ENCODE results near the gene OXCT2.

DNA sequence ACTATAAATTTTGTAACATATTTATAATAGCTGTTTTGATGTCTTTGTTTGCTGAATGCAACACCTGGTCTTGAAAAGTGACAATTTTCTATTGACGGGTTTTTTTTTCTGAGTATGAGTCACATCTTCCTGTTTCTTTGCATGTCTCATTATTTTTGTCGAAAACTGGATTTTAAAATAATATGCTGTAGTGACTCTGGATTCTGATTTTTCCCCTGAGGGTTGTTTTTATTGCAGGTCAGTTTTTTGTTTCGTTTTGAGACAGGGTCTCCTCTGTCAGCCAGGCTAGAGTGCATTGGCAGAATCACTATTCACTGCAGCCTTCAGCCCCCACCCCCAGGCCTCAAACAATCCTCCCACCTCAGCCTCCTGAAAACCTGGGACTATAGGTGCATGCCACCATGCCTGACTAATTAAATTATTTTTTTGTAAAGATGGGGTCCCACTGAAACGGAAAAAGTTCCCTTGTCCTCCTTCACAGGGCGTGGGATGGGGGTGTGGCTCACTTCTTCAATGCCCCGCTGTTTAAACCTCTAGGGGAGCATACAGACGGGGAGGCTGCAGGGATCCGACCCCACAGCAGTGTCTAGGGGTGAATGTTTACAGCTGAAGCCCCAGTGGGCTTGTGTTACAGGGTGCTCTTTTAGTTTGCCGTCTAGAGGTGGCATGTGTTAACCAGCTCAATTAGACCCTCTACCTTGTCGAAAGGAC lies 43.8 kb downstream of the OXCT2 start:
- TF ChIP-seq, protein P1, sequence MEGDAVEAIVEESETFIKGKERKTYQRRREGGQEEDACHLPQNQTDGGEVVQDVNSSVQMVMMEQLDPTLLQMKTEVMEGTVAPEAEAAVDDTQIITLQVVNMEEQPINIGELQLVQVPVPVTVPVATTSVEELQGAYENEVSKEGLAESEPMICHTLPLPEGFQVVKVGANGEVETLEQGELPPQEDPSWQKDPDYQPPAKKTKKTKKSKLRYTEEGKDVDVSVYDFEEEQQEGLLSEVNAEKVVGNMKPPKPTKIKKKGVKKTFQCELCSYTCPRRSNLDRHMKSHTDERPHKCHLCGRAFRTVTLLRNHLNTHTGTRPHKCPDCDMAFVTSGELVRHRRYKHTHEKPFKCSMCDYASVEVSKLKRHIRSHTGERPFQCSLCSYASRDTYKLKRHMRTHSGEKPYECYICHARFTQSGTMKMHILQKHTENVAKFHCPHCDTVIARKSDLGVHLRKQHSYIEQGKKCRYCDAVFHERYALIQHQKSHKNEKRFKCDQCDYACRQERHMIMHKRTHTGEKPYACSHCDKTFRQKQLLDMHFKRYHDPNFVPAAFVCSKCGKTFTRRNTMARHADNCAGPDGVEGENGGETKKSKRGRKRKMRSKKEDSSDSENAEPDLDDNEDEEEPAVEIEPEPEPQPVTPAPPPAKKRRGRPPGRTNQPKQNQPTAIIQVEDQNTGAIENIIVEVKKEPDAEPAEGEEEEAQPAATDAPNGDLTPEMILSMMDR (IDR thresholded peaks at IDR 0.05): no peak
- TF ChIP-seq NFIC (IDR thresholded peaks at IDR 0.05; ENCODE audit: borderline replicate concordance) (no peak), JUND (IDR thresholded peaks at IDR 0.05) (no peak), TEAD4 (IDR thresholded peaks at IDR 0.05; ENCODE audit: borderline replicate concordance, insufficient read depth) (no peak), CHD2 (IDR thresholded peaks at IDR 0.05; ENCODE audit: low read length, partially characterized antibody) (no peak), RCOR1 (IDR thresholded peaks at IDR 0.05; ENCODE audit: low read length) (no peak), TCF12 (IDR thresholded peaks at IDR 0.05) (no peak), NRF1 (IDR thresholded peaks at IDR 0.05; ENCODE audit: low read depth, low read length) (no peak), POLR2AphosphoS5 (IDR thresholded peaks at IDR 0.05; ENCODE audit: low read depth, low read length) (no peak)
- TF ChIP-seq, protein P2, sequence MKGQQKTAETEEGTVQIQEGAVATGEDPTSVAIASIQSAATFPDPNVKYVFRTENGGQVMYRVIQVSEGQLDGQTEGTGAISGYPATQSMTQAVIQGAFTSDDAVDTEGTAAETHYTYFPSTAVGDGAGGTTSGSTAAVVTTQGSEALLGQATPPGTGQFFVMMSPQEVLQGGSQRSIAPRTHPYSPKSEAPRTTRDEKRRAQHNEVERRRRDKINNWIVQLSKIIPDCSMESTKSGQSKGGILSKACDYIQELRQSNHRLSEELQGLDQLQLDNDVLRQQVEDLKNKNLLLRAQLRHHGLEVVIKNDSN (IDR thresholded peaks at IDR 0.05; ENCODE audit: borderline replicate concordance, low read depth): no peak
- TF ChIP-seq, protein P3, sequence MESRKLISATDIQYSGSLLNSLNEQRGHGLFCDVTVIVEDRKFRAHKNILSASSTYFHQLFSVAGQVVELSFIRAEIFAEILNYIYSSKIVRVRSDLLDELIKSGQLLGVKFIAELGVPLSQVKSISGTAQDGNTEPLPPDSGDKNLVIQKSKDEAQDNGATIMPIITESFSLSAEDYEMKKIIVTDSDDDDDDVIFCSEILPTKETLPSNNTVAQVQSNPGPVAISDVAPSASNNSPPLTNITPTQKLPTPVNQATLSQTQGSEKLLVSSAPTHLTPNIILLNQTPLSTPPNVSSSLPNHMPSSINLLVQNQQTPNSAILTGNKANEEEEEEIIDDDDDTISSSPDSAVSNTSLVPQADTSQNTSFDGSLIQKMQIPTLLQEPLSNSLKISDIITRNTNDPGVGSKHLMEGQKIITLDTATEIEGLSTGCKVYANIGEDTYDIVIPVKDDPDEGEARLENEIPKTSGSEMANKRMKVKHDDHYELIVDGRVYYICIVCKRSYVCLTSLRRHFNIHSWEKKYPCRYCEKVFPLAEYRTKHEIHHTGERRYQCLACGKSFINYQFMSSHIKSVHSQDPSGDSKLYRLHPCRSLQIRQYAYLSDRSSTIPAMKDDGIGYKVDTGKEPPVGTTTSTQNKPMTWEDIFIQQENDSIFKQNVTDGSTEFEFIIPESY (IDR thresholded peaks at IDR 0.05; ENCODE audit: borderline replicate concordance, low read depth): no peak
